Ovary (tissue), 9 donors: ENCODE data around the gene CEP112. TPM values are rescaled to one million over a fixed set of nuclear protein-coding genes. Genes with fewer than 3 reads are reported as not detected.

ENCODE experiments used
- DNase-seq, 5 donors: peaks; one replicate each; pipeline ENCODE4 v3.0.0-alpha.2; 2019 to 2020
- H3K27ac ChIP-seq, 2 donors: fragments of 200-600 bp; one replicate each; pipeline versions ENCODE4 v1.5.1 to v1.8.0; 2019 to 2022
- H3K27me3 ChIP-seq: fragments of 200-600 bp; one replicate; pipeline ENCODE4 v1.8.0; 2022
- H3K36me3 ChIP-seq: fragments of 200-600 bp; sonication (generic); one replicate; pipeline ENCODE4 v1.5.1; 2019
- H3K4me1 ChIP-seq: one replicate; pipeline ENCODE4 v1.8.1; 2013; ENCODE audit warnings: mild to moderate bottlenecking, moderate library complexity; ENCODE audit not compliant: insufficient read depth
- H3K4me3 ChIP-seq: fragments of 200-600 bp; sonication (generic); one replicate; pipeline ENCODE4 v1.5.1; 2017
- H3K9me3 ChIP-seq, 2 donors: fragments of 200-600 bp in 1 of 2; sonication (generic) in 1 of 2; one replicate each; pipeline versions ENCODE4 v1.5.1 to v1.8.1; 2013 to 2019; ENCODE audit warnings: mild to moderate bottlenecking in 1 of 2, moderate library complexity in 1 of 2
- CTCF ChIP-seq, 3 donors: fragments of 450-650 bp in 2 of 3; fragments of 200-600 bp in 1 of 3; IDR thresholded peaks; one replicate each; pipeline versions ENCODE4 v1.5.1 to v1.8.0; 2016 to 2022; ENCODE audit warnings: antibody characterized with exemption in 3 of 3, mild to moderate bottlenecking in 1 of 3
- EP300 ChIP-seq: sonication (generic); formaldehyde crosslinking; IDR thresholded peaks from one replicate; pipeline ENCODE4 v1.6.1; 2017; ENCODE audit warnings: antibody characterized with exemption
- POLR2A ChIP-seq: fragments of 450-650 bp; IDR thresholded peaks from one replicate; pipeline ENCODE4 v1.6.1; 2017; ENCODE audit warnings: antibody characterized with exemption, mild to moderate bottlenecking, moderate library complexity
- WGBS, 3 donors: extraction: QIAGEN DNeasy Blood & Tissue Kit in 1 of 3; methylation state at CpG; one replicate each; pipeline versions ENCODE4 v1.1.5 to v1.1.7; 2013 to 2017; 5-methylcytosine and 5-hydroxymethylcytosine counted together
- intact Hi-C, 4 donors: fragments of 100-400 bp; cut with DNase I; formaldehyde crosslinking; loops; one replicate each; pipeline versions ENCODE4 v1.11.0 to v1.15.1; 2022 to 2023
- polyA plus RNA-seq, 2 donors: library from polyadenylated mRNA; stranded (reverse); fragments of 200-250 nt in 1 of 2; fragments of 350-450 nt in 1 of 2; fragmentation: Illumina TruSeq in 1 of 2; extraction: RNeasy Lipid Tissue Mini Kit (QIAGEN cat#74804) in 1 of 2; gene quantifications; one replicate each; pipeline ENCODE4 v1.2.3, GENCODE V29; 2013 to 2014
- total RNA-seq, 7 donors: library from RNA; depleted of rRNA in 2 of 7; stranded (reverse); fragments of >200 nt in 2 of 7; fragmentation: NEBNext Ultra II Directional in 3 of 7; extraction: Animal tissue kit (Norgen Biotek cat#: 25700) in 3 of 7; gene quantifications; one replicate each; pipeline versions ENCODE4 v1.1.0 to v1.2.4, GENCODE V29; 2016 to 2023
- donor health status: DM: no; HTN: no; CAD: no; lungs with moderate emphysema.
- donor health status: DM: no; HTN: no; CAD: no.
- donor health status: Bipolar disorder and iron deficiency.
- donor health status: DM: yes; HTN: yes; CAD: no.
- donor health status: DM: no; HTN: no; CAD: no.
- donor health status: DM: yes; HTN: yes; CAD: no.

Gene CEP112
- total and polyA plus RNA-seq, 9 donors = 9.3 to 25.5 (median 16.9) TPM

GRCh38 chr17:66221343-66221742 lies 29.4 kb upstream of the CEP112 start:
- TF ChIP-seq EP300 = no peak
- TF ChIP-seq POLR2A = no peak
- no peak for TF ChIP-seq CTCF (IDR thresholded peaks at IDR 0.05)
- no peak overlapping the region for H3K27ac ChIP-seq
- no peak for DNase-seq
- no peak overlapping the region for H3K4me3 ChIP-seq
- H3K36me3 ChIP-seq = no peaks in the 10 kb centered on the region
- no peaks in the 10 kb centered on the region for H3K9me3 ChIP-seq
- H3K4me1 ChIP-seq = no peaks in the 10 kb centered on the region
- no peaks in the 10 kb centered on the region for H3K27me3 ChIP-seq
- intact Hi-C loops = no loop called here

GRCh38 chr17:66220079-66220835 lies 28.3 kb upstream of the CEP112 start:
- no peak overlapping the region for H3K4me3 ChIP-seq
- no peaks in the 10 kb centered on the region for H3K36me3 ChIP-seq
- H3K27ac ChIP-seq = no peak overlapping the region
- DNase-seq = no peak
- TF ChIP-seq EP300 = no peak
- no peak for TF ChIP-seq CTCF (IDR thresholded peaks at IDR 0.05)
- no peak for TF ChIP-seq POLR2A
- H3K27me3 ChIP-seq = no peaks in the 10 kb centered on the region
- no peaks in the 10 kb centered on the region for H3K9me3 ChIP-seq
- no peaks in the 10 kb centered on the region for H3K4me1 ChIP-seq
- intact Hi-C loops = no loop called here
- 74 to 76% (median 74%) methylated on average over 8 of the region's 8 CpGs for WGBS, 3 donors

GRCh38 chr17:66215529-66215911 lies 23.6 kb upstream of the CEP112 start:
- no peak for DNase-seq
- H3K9me3 ChIP-seq = no peaks in the 10 kb centered on the region
- H3K27me3 ChIP-seq = no peaks in the 10 kb centered on the region
- TF ChIP-seq POLR2A = no peak
- no peak for TF ChIP-seq CTCF (IDR thresholded peaks at IDR 0.05)
- TF ChIP-seq EP300 = no peak
- H3K27ac ChIP-seq = no peak overlapping the region
- H3K4me3 ChIP-seq = no peak overlapping the region
- intact Hi-C loops = no loop called here
- no peaks in the 10 kb centered on the region for H3K4me1 ChIP-seq
- WGBS, 3 donors = 88 to 95% (median 91%) methylated on average over 3 of the region's 3 CpGs
- no peaks in the 10 kb centered on the region for H3K36me3 ChIP-seq

GRCh38 chr17:66214884-66215528 lies 23.1 kb upstream of the CEP112 start:
- no peaks in the 10 kb centered on the region for H3K27me3 ChIP-seq
- no peaks in the 10 kb centered on the region for H3K9me3 ChIP-seq
- no peak for DNase-seq
- no peak overlapping the region for H3K4me3 ChIP-seq
- TF ChIP-seq CTCF (IDR thresholded peaks at IDR 0.05) (no peak), POLR2A (no peak), EP300 (no peak)
- H3K4me1 ChIP-seq = no peaks in the 10 kb centered on the region
- intact Hi-C loops = no loop called here
- no peak overlapping the region for H3K27ac ChIP-seq
- H3K36me3 ChIP-seq = no peaks in the 10 kb centered on the region
- 74 to 87% (median 85%) methylated on average over 5 of the region's 5 CpGs for WGBS, 3 donors
